ENCODE measurements around the gene STIMATE.

Gene STIMATE

DNA sequence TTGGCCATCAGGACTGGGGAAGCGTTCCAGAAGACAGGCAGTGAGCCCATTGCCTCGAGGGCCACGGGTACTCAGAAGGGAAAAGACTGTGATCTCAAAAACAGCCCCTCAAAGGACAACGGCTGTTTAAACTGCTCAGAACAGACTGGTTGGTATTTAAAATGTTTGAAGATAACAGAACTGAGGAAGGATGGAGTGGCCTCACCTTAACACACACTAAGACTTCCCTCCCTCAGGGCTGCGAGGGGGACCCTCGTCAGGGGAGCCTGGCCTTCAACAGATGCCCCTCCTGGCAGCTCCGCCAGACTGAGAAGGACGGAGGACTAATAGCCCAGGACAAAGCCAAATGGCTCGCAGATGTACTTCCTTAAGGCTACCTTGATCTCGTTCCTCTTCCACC is 2.6 kb downstream of the STIMATE start:
- DNase-seq (ENCODE audit: low spot score): no peak
- FAIRE-seq: no peak

DNA sequence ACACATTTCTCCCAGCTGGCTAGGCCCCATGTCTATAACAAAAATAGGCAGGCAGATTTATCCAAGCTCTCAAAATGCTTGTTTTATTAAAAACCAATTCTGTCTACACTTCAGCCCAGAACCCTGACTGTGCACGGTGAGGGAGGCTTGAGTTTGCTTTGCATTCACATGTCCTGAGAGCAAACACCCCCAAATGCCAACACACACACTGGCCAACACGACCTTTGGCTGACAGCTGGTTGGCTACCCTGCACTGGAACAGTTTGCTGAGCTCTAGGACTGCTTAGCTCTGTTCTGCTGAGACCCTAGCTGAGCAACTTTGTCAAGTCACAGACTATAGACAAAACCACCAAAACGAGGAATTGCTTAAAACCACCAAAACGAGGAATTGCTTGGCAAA is 3.6 kb downstream of the STIMATE start:
- no peak for FAIRE-seq
- DNase-seq (ENCODE audit: low spot score): no peak

DNA sequence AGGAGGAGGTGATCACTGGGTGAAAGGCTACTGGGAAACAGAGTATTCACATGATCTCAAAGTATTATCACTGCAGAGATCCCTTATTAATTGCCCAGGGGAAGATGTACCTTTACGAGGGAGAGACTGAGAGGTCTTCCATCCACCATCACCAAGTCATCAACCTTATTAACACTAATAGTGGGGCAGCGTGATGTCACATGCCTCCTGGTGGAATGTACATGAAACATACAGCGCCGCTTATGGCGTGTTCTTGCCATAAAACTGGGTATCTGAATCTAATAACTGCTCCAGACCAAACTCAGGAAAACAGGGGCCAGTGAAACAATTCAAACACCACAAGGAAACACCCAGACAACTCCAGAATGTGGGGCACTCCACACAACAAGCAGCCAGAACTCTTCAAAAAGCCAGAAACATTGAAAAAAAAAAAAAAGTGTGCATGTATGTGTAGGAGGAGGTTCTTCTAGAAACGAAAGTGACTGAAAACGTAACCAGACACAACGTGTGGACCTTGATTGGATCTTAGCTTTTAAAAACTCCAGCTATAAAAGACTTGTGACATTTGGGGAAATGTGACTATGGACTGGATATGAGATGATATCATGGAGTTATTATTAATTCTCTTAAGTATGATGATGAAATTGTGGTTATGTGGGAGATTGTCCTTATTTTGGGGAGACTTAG is 4.6 kb downstream of the STIMATE start:
- DNase-seq (ENCODE audit: low spot score) (no peak), FAIRE-seq (no peak)

DNA sequence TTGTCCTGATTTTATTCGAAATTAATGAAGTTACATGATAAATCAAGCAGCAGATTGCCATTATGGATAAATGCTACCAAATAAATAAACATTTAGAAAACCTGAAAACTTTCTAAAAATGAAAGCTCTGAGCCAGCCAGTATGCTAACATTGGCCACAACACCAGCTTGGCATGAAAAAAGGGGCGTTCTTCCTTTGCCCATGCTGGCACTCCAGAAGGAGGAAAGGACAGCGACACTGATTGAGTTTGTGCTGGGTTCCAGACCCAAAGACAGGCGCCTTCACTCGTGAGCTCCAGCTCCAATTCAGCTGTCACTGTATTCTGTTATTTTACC is 5.1 kb downstream of the STIMATE start:
- FAIRE-seq: no peak
- DNase-seq (ENCODE audit: low spot score): no peak

GRCh38 chr3:52891615-52892081 is 5.7 kb downstream of the STIMATE start:
- FAIRE-seq (no peak), DNase-seq (ENCODE audit: low spot score) (no peak)

GRCh38 chr3:52891164-52891563 is 6.2 kb downstream of the STIMATE start:
- no peak for FAIRE-seq
- no peak for DNase-seq (ENCODE audit: low spot score)

DNA sequence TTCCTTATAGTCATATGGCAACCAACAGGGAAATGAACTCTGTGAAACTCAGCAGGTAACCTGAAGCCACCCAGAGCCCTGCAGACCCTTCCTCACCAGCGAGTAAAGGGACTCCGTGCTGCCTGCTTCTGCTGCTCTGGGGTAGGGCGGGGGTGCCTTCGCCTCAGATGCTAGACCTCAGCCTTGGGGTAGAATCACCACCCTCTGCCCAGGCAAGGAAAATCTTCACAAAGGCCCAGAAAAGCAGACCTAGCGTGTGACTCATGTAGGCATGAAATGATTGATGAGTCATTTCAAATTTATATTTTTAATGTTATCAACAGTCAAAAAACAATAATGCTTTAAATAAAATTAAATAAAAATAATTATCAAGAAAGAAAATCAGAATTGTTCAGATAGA is 6.6 kb downstream of the STIMATE start:
- FAIRE-seq (no peak), DNase-seq (ENCODE audit: low spot score) (no peak)

DNA sequence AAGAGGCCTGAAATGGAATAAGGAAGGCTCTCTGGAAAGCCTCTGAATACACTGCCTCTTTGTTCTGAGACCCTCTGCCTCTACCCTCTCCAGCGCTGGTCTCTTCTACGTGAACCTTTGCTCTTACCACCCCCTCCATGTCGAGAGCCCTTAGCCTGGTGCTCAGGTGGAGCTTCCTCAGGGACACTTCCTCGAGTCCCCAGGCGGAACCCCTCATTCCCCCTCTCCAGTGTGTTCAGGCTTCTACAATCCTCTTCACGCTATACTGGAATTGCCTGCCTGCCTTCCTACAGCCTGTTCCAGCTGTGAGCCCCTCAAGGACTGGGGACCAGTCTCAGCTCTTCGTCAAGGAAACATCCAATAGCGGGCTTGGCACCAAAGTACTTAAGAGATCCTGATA is 7.4 kb downstream of the STIMATE start:
- FAIRE-seq: no peak
- DNase-seq (ENCODE audit: low spot score): no peak

GRCh38 chr3:52887166-52887565 is 10.2 kb downstream of the STIMATE start:
- FAIRE-seq (no peak), DNase-seq (ENCODE audit: low spot score) (no peak)

GRCh38 chr3:52886049-52886730 is 11.2 kb downstream of the STIMATE start:
- FAIRE-seq (no peak), DNase-seq (ENCODE audit: low spot score) (no peak)

- FAIRE-seq: no peak
These were observed 15.0 kb downstream of the STIMATE start for GRCh38 chr3:52882377-52882776.

DNA sequence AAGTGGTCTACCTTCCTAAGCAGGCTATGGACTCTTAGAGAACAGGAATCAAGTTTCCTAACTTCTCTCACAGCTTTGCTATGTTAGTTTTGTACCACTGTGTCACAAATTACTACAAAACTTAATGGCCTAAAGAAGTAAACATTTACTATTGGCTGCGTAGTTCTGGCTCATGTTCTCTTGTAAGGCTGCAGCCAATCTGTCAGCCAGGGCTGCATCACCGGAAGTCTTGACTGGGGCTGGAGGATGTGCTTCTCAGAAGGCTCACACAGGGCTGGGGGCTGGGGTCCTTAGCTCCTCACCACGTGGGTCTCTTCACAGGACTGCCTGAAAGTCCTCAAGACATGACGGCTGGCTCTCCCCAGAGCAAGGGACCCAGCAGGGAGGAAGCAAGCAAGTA is 15.5 kb downstream of the STIMATE start:
- FAIRE-seq (no peak), DNase-seq (ENCODE audit: low spot score) (no peak)

More at GRCh38 chr3:52882377-52882776, 15.0 kb downstream of the STIMATE start:
- no peak for DNase-seq (ENCODE audit: low spot score)

- FAIRE-seq (no peak), DNase-seq (ENCODE audit: low spot score) (no peak)
These were observed 16.9 kb downstream of the STIMATE start for GRCh38 chr3:52880474-52880873.

GRCh38 chr3:52880047-52880446 is 17.3 kb downstream of the STIMATE start:
- FAIRE-seq (no peak), DNase-seq (ENCODE audit: low spot score) (no peak)

- DNase-seq (ENCODE audit: low spot score) (no peak), FAIRE-seq (no peak)
These were observed 17.8 kb downstream of the STIMATE start for GRCh38 chr3:52879581-52879980.

- no peak for FAIRE-seq
- no peak for DNase-seq (ENCODE audit: low spot score)
These were observed 18.3 kb downstream of the STIMATE start for GRCh38 chr3:52879090-52879489.

DNA sequence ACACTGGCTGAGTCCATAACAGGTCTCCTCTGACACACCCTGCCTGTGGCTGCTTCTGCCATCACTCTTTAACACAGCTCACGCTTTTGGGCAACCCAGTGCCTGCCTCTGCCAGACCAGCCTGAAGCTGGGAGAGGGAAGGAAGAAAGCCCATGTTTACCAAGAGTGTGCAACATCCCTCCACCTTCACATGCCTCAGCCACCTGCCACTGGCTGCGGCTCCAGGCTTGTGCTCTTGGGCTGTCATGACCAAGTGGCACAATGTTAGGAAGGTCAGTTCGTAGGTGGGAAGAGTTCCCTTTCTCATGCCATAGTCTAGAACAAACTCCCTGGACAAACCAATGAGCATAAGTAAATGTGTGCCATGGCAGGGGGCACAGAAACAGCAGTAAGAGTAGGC is 20.3 kb downstream of the STIMATE start:
- no peak for FAIRE-seq

GRCh38 chr3:52874864-52875587 is 22.3 kb downstream of the STIMATE start:
- FAIRE-seq (no peak), DNase-seq (ENCODE audit: low spot score) (no peak)

More for the DNA sequence above, 20.3 kb downstream of the STIMATE start:
- no peak for DNase-seq (ENCODE audit: low spot score)

DNA sequence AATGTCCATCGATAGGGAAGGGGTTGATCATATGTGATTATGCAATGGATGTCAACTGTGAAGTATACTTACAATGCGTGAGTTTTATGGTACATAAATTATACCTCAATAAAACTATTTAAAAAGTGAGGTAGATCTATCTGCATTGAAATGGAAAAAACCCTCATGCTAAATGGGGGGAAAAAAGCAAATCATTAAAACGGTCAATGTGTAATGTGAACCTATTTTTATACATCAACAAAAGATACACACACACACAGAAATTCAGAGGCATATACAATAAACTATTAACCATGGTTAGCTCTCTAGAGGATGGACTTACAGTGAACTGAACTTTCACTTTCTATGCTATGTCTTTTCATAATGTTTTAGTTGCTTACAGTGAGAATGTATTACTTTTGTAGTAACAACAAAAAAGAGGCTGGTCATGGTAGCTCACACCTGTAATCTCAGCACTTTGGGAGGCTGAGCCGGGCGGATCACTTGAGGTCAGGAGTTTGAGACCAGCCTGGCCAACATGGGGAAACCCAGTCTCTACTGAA is 23.1 kb downstream of the STIMATE start:
- FAIRE-seq (no peak), DNase-seq (ENCODE audit: low spot score) (no peak)

DNA sequence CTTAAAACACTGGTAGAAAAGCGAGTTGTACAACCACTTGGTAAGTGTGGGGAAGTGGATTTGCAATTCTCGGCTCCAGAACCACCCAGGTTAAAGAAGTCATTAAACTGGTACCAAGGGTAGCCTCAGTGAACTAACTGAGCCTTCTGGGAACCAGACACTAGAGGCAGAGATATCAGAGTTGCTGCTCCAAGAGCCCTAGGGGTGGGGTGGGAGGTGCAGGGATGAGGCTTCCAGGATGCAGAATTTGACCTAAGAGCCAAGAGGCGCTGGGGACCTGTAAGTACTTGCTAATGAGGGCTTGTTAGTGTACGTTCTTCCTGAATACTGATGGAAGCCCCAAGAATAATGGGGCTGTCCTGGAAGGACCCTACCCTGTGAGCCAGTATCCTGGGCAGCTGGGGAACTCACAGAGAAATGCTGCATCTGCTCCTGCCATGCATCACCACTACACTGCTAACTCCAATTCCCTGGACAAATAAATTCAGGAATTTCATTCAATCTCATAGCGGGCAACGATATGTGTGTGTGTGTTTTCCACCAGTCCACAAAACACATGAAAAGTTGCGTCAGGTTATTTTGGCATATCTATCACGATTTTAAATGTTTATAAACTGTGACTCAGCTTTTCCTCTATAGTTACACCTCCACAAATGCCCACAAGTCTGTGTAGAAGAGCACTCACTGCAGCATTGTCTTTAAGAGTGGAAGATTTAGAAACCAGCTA is 23.8 kb downstream of the STIMATE start:
- no peak for DNase-seq (ENCODE audit: low spot score)
- FAIRE-seq: no peak

GRCh38 chr3:52872245-52872644 is 25.1 kb downstream of the STIMATE start:
- FAIRE-seq: no peak
- DNase-seq (ENCODE audit: low spot score): no peak

DNA sequence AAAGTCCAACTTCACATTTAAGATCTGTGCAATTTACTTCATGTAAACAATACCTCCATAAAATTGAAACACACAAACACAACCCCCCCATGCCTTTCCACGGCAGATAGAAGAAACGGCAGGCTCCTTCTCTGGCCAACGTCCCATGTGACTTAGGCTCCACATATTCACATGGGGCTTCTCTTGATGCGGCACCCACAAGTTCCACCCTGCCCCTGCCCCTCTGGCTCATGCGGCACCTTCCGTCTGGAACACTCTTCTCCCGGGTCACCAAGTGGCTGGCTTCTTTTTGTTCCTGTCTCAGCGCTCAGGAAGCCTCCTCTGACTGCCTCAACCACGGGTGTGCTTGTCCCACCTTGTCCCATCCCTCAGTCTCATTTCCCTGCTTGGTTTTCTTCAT is 25.6 kb downstream of the STIMATE start:
- DNase-seq (ENCODE audit: low spot score) (no peak), FAIRE-seq (no peak)
